ENCODE measurements around the gene SUOX. TPM values are rescaled to one million over a fixed set of nuclear protein-coding genes. Genes with fewer than 3 reads are reported as not detected.

SUOX gene
- total RNA-seq, 2 experiments from 2014 or later = 0.82 to 1.2 TPM

DNA sequence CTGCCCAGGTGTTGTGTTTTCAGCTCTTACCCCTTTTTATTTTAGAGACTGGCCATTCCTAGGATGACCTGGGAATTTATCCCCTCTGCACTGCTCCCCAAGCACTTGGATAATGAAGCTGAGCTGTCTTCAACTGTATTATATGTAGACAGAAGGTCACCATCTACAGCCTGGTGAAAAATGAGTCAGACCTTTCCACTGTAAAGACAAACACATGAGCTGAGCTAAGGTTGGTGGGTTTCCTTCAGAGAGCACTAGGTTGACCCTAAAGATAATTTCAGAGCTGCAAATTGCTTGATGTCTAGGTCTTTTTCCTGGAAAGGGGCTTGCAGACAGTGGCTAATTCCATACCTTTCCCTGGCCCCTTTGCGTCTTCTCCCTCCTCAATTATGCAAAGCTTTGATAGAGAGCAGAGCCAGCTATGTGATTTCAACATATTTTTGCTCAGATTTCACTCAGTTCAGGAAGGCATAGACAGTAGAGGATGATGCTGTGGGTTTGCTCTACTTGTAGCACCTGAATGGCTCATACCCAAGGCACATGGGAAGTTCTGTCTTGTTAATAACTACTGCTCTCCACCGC, 14.5 kb downstream of the SUOX start:
- ATAC-seq (ENCODE audit: poor library complexity) = no peak
- Mint-ChIP-seq H3K36me3 (ENCODE audit: low read depth) (no peaks in the 10 kb centered on the region), H3K4me3 (no peak overlapping the region), H3K9me3 (no peaks in the 10 kb centered on the region), H3K27me3 (no peaks in the 10 kb centered on the region), H3K4me1 (ENCODE audit: low read depth) (peaks cover 12% of the 10 kb centered on the region), H3K27ac (no peak overlapping the region)
- H3K4me1 ChIP-seq (ENCODE audit: insufficient read depth, low read length) = peaks cover 12% of the 10 kb centered on the region
- H3K4me3 ChIP-seq (ENCODE audit: low read length) = no peak overlapping the region
- no peak for DNase-seq
- no peaks in the 10 kb centered on the region for H3K36me3 ChIP-seq (ENCODE audit: insufficient read depth, low read length)
- H3K27ac ChIP-seq (ENCODE audit: low read depth in 1 of 2, low read length in 2 of 2) = no peak overlapping the region
- ChIA-PET POLR2A (interaction anchor here (0.9 kb wide), 1 partner anchor 16 kb away, joined by 3 read pairs; no protein-coding TSS in a partner anchor), CTCF (interaction anchor here (0.6 kb wide), 1 partner anchor 17 kb away, joined by 3 read pairs; no protein-coding TSS in a partner anchor)
- intact Hi-C loops (cut with DNase I, micrococcal nuclease) = no loop called here
- H3K27me3 ChIP-seq (ENCODE audit: control insufficient read depth in 1 of 2, insufficient read depth in 2 of 2, low read length in 2 of 2) = no peaks in the 10 kb centered on the region
- H3K9me3 ChIP-seq (ENCODE audit: control insufficient read depth in 1 of 2, insufficient read depth in 1 of 2, low read length in 2 of 2) = no peaks in the 10 kb centered on the region
- TF ChIP-seq CTCF (IDR thresholded peaks at IDR 0.05) = no peak

GRCh38 chr12:56013482-56013881, 16.4 kb downstream of the SUOX start:
- no peaks in the 10 kb centered on the region for H3K4me1 Mint-ChIP-seq (ENCODE audit: low read depth)
- H3K27me3 Mint-ChIP-seq = no peaks in the 10 kb centered on the region
- POLR2A ChIA-PET = interaction anchor here (1.1 kb wide), 1 partner anchor 17 kb away, joined by 3 read pairs; no protein-coding TSS in a partner anchor
- H3K4me1 ChIP-seq (ENCODE audit: insufficient read depth, low read length) = no peaks in the 10 kb centered on the region
- H3K36me3 ChIP-seq (ENCODE audit: insufficient read depth, low read length) = no peaks in the 10 kb centered on the region
- H3K4me3 ChIP-seq (ENCODE audit: low read length) = no peak overlapping the region
- CTCF ChIA-PET = interaction anchor here (1.3 kb wide), 1 partner anchor 18 kb away, joined by 3 read pairs; no protein-coding TSS in a partner anchor
- no peaks in the 10 kb centered on the region for H3K9me3 Mint-ChIP-seq
- no peak overlapping the region for H3K4me3 Mint-ChIP-seq
- TF ChIP-seq CTCF (IDR thresholded peaks at IDR 0.05) = no peak
- no peak overlapping the region for H3K27ac ChIP-seq (ENCODE audit: low read depth in 1 of 2, low read length in 2 of 2)
- H3K36me3 Mint-ChIP-seq (ENCODE audit: low read depth) = peaks cover 4% of the 10 kb centered on the region
- DNase-seq = no peak
- H3K27ac Mint-ChIP-seq = no peak overlapping the region
- intact Hi-C loops (cut with DNase I, micrococcal nuclease) = no loop called here
- no peaks in the 10 kb centered on the region for H3K27me3 ChIP-seq (ENCODE audit: control insufficient read depth in 1 of 2, insufficient read depth in 2 of 2, low read length in 2 of 2)
- no peaks in the 10 kb centered on the region for H3K9me3 ChIP-seq (ENCODE audit: control insufficient read depth in 1 of 2, insufficient read depth in 1 of 2, low read length in 2 of 2)
- ATAC-seq (ENCODE audit: poor library complexity) = no peak

DNA sequence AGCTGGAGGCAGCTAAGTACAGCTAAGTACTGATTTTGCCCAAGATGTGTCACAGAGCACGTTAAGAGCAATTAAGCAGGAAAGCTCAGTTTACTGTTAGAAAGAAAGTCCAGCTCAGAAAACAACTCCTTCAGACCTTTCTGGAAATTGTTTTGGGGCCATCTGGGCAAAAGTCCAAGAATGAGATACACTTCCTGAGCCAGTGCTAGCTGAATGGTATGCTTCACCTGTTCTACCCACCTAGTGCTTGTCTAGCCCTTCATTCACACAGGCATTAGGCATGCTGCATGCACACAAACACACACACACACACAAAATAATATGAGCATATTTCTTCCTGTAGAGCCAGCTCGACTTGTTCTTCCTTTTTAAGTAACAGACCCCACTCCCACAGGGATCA, 17.1 kb downstream of the SUOX start:
- DNase-seq (no peak), ATAC-seq (ENCODE audit: poor library complexity) (no peak)
- Histone ChIP-seq H3K27ac (ENCODE audit: low read depth in 1 of 2, low read length in 2 of 2) (no peak overlapping the region), H3K27me3 (ENCODE audit: control insufficient read depth in 1 of 2, insufficient read depth in 2 of 2, low read length in 2 of 2) (no peaks in the 10 kb centered on the region), H3K9me3 (ENCODE audit: control insufficient read depth in 1 of 2, insufficient read depth in 1 of 2, low read length in 2 of 2) (no peaks in the 10 kb centered on the region), H3K36me3 (ENCODE audit: insufficient read depth, low read length) (no peaks in the 10 kb centered on the region), H3K4me3 (ENCODE audit: low read length) (no peak overlapping the region), H3K4me1 (ENCODE audit: insufficient read depth, low read length) (no peaks in the 10 kb centered on the region)
- intact Hi-C loops (cut with DNase I, micrococcal nuclease) = no loop called here
- no peaks in the 10 kb centered on the region for H3K27me3 Mint-ChIP-seq
- no peak overlapping the region for H3K27ac Mint-ChIP-seq
- H3K4me1 Mint-ChIP-seq (ENCODE audit: low read depth) = no peaks in the 10 kb centered on the region
- ChIA-PET POLR2A (interaction anchor here (1.1 kb wide), 1 partner anchor 18 kb away, joined by 3 read pairs; no protein-coding TSS in a partner anchor), CTCF (interaction anchor here (0.9 kb wide), 1 partner anchor 18 kb away, joined by 3 read pairs; no protein-coding TSS in a partner anchor)
- peaks cover 5% of the 10 kb centered on the region for H3K36me3 Mint-ChIP-seq (ENCODE audit: low read depth)
- H3K4me3 Mint-ChIP-seq = no peak overlapping the region
- TF ChIP-seq CTCF (IDR thresholded peaks at IDR 0.05) = no peak
- H3K9me3 Mint-ChIP-seq = no peaks in the 10 kb centered on the region
